ENCODE results near the gene SCAP.
"Not testable (repeated sequence)": the region's sequence is repeated elsewhere in the genome, so short reads cannot be mapped to it uniquely, and the experiment has no call there.

The SCAP gene

GRCh38 chr3:47479826-47480160 lies 4.1 kb upstream of the SCAP start:
- TF ChIP-seq, protein P1, sequence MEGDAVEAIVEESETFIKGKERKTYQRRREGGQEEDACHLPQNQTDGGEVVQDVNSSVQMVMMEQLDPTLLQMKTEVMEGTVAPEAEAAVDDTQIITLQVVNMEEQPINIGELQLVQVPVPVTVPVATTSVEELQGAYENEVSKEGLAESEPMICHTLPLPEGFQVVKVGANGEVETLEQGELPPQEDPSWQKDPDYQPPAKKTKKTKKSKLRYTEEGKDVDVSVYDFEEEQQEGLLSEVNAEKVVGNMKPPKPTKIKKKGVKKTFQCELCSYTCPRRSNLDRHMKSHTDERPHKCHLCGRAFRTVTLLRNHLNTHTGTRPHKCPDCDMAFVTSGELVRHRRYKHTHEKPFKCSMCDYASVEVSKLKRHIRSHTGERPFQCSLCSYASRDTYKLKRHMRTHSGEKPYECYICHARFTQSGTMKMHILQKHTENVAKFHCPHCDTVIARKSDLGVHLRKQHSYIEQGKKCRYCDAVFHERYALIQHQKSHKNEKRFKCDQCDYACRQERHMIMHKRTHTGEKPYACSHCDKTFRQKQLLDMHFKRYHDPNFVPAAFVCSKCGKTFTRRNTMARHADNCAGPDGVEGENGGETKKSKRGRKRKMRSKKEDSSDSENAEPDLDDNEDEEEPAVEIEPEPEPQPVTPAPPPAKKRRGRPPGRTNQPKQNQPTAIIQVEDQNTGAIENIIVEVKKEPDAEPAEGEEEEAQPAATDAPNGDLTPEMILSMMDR (IDR thresholded peaks at IDR 0.05; ENCODE audit: low read depth, low read length, missing control alignments), result no peak
- in situ Hi-C loops (cut with HindIII; ENCODE audit: low sequenced_read_pairs), result no loop called here
- no peak for DNase-seq (ENCODE audit: low read depth)
- no peak overlapping the region for H3K4me3 ChIP-seq (ENCODE audit: low read depth, low read length)

GRCh38 chr3:47478022-47478421 lies 2.3 kb upstream of the SCAP start:
- in situ Hi-C loops (cut with HindIII; ENCODE audit: low sequenced_read_pairs), result no loop called here
- DNase-seq (ENCODE audit: low read depth), result no peak
- H3K4me3 ChIP-seq (ENCODE audit: low read depth, low read length), result no peak overlapping the region
- TF ChIP-seq, protein P1 (IDR thresholded peaks at IDR 0.05; ENCODE audit: low read depth, low read length, missing control alignments), result no peak

DNA sequence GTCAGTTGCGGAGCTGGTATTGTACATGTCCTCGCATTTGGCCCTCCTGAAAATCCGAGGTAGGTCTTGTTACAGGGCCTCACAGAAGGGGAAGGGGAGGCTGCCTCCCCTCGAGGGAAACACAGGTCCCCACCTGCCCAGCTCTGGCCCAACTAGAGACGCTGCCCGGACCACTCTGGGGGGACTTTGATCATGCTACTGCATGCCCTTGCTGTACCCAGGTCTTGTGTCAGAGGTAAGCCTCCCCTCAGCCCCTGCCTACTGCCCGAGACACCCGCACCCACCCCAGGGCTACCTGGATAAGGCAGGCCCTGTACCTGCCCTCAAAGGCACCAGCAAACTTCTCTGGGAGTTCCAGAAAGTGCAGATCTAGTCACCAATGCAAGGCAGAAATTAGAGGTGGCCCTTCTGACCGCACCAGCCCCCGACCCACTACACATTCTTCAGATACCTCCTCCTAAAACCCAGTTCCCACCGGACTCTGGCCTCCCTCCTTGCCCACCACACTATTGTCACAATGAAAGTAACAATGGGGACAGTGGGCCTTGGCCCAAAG lies 981 bp upstream of the SCAP start:
- peak overlapping the region; percentile 89 for H3K4me3 ChIP-seq (ENCODE audit: low read depth, low read length)
- TF ChIP-seq, protein P1 (IDR thresholded peaks at IDR 0.05; ENCODE audit: low read depth, low read length, missing control alignments), result no peak
- in situ Hi-C loops (cut with HindIII; ENCODE audit: low sequenced_read_pairs), result no loop called here
- no peak for DNase-seq (ENCODE audit: low read depth)

DNA sequence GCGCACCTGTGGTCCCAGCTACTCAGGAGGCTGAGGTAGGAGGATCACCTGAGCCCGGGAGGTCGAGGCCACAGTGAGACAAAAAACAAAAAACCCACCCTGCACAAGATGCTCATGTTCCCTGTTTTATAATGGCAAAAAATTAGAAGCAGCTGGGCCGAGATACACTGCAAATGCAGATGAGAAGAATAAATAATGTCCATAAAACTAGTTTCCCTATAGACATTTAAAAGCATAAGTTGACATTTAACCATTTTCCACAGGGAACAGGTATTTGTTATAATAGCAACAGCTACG lies 537 bp upstream of the SCAP start:
- in situ Hi-C loops (cut with HindIII; ENCODE audit: low sequenced_read_pairs), result no loop called here
- TF ChIP-seq, protein P1 (IDR thresholded peaks at IDR 0.05; ENCODE audit: low read depth, low read length, missing control alignments), result no peak
- H3K4me3 ChIP-seq (ENCODE audit: low read depth, low read length), result peak overlapping the region; percentile 89
- no peak for DNase-seq (ENCODE audit: low read depth)

- in situ Hi-C loops (cut with HindIII; ENCODE audit: low sequenced_read_pairs), result no loop called here
- peak overlapping the region; percentile 89 for H3K4me3 ChIP-seq (ENCODE audit: low read depth, low read length)
- DNase-seq (ENCODE audit: low read depth), result no peak
- TF ChIP-seq, protein P1 (IDR thresholded peaks at IDR 0.05; ENCODE audit: low read depth, low read length, missing control alignments), result no peak
Observed at GRCh38 chr3:47475029-47475569, 642 bp downstream of the SCAP start.

DNA sequence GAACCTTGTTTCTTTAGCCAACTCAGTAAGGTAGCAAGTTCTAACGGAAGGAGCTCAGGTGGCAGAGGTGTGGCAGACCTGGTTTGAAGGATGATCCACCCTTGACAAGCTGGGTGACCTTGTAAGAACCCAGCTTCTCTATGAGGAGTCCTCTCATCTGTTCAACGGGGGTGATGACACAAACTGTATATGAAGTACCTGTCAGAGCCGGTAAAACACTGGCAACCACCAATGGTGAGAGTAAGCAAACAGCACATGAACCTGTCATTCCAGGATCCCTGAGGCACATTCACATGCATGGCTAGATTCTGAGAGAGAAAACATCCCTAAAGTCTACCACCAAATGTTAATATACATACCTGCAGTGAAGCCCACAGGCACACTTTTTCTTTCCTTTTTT lies 2.4 kb downstream of the SCAP start:
- no peak for DNase-seq (ENCODE audit: low read depth)
- in situ Hi-C loops (cut with HindIII; ENCODE audit: low sequenced_read_pairs), result no loop called here
- TF ChIP-seq, protein P1 (IDR thresholded peaks at IDR 0.05; ENCODE audit: low read depth, low read length, missing control alignments), result no peak
- H3K4me3 ChIP-seq (ENCODE audit: low read depth, low read length), result no peak overlapping the region

GRCh38 chr3:47469616-47470015 lies 6.1 kb downstream of the SCAP start:
- in situ Hi-C loops (cut with HindIII; ENCODE audit: low sequenced_read_pairs), result no loop called here
- H3K4me3 ChIP-seq (ENCODE audit: low read depth, low read length), result no peak overlapping the region
- no peak for DNase-seq (ENCODE audit: low read depth)
- TF ChIP-seq, protein P1 (IDR thresholded peaks at IDR 0.05; ENCODE audit: low read depth, low read length, missing control alignments), result no peak

- in situ Hi-C loops (cut with HindIII; ENCODE audit: low sequenced_read_pairs); H3K4me3 ChIP-seq (ENCODE audit: low read depth, low read length); DNase-seq (ENCODE audit: low read depth): not testable (repeated sequence)
Observed at GRCh38 chr3:47468315-47468714, 7.4 kb downstream of the SCAP start.
